HG02588 (cell line): ENCODE measurements around the gene ZRANB2.

ENCODE experiments used
- ATAC-seq: cut with Tn5 transposase; IDR thresholded peaks from one replicate; pipeline ENCODE4 v1.9.1; 2021; ENCODE audit warnings: mild to moderate bottlenecking, moderate library complexity; ENCODE audit not compliant: unreplicated experiment

Gene ZRANB2

GRCh38 chr1:71030026-71030425 lies 50.8 kb downstream of the ZRANB2 start:
- no peak for ATAC-seq

DNA sequence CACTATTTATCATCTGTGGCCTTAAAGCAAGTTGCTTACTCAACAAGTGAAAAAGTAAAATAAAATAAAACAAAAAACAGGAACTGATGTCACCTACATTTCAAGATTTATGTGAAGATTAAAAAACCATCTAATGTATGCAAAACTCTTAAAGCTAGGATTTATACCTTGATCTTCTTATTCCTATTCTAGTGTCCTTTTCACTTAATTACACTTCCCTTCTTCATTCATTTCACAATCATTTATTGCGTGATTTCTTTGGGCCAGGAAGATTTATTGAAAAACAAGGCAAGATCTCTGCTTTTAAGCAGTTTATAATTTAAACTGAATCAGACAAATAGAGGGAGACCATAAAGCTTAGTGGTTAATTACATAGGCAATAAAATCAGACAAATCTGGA lies 51.9 kb downstream of the ZRANB2 start:
- no peak for ATAC-seq

DNA sequence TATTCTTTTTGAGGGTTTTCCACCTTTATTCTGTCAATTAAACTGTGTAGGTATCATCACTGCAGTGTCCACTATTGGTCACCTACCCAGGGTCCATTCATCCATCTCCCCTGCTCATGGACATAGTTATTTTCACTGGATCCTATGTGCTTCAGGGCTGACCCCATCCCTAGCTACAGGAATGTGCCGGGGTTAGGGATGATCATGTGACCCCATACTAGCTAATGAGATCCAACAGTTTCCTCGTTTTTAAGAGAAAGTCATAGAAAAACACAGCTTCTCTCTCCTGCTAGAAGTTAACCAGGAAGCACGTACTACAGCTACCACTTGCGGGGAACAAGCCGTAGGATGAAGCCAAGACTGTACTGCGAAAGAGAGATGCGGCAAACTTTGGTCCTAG lies 52.8 kb downstream of the ZRANB2 start:
- no peak for ATAC-seq

DNA sequence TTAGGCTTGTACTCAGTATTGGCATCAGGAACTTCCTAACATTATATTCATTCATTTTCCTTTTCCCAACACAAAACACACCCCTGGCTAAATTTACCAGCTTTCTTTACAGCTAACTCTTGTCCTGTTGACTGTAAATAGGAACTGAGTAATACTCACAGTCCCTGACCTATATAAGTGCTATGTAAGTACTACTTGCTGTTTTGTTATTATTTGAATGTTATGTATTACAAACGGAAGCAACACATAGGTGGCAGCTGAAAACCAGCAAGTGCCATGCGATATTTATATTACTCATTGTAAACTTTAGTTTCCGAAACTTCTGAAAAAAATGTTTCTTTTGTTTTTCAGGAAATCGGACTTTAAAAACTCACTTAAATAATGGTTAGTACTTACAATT lies 54.7 kb downstream of the ZRANB2 start:
- no peak for ATAC-seq

GRCh38 chr1:71023515-71023914 lies 57.3 kb downstream of the ZRANB2 start:
- ATAC-seq: no peak

DNA sequence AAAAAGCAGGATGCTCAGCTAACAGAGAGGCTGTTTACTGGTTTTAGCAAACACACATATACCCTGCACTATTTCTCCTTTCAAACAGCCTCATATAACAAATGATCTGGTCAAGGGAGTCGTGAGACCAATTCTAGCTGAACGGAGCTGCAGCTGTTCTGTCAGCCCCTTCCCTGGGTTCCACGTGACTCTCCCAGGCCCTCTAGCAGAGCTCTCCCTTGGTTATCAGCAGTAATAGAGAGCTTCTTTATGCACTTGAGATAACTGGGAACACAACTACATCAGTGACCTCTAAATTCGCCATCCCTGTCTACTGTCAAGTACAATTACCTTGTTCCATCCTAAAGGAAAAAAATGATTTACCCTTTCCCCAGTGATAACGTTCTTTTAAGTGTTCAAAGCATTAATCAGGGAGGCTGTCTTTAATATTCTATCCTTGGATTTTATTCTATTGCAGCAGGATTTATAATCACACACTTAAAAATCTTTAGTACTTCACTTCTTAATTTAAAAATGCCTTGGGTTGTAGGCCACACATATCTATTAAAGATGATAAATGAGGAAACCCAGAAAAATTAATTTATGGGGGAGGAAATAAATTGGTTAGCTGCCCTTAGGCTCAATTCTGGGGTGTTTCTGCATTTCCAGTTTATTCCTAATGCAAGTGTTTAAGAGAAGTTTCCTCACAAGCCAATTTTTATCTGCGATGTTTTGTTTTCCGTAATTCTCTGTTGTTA lies 61.4 kb downstream of the ZRANB2 start:
- ATAC-seq: no peak

DNA sequence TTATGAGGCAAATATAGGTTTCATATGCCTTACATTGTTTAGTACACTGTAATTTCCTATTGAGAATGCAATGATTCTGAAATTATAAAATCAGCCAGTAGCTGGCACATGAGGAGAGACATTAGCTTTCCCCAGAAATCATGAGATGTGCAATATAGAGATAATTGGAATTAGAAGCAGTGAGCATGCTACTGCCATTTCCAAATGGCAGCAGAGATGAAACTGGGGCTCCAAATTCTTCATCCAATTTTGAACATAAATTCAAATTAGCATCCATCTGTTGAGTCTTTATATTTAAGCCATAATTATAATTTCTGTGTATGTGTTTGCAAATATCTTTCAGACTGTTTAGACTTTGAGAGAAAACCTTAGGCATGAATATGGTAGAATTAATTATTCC lies 62.0 kb downstream of the ZRANB2 start:
- ATAC-seq: no peak

GRCh38 chr1:71015745-71016144 lies 65.1 kb downstream of the ZRANB2 start:
- ATAC-seq: no peak

- ATAC-seq: no peak
Measured at GRCh38 chr1:71014178-71014579, 66.7 kb downstream of the ZRANB2 start.
